GM18868 (cell line): ENCODE measurements around the gene PRR16.

Experiments used
- ATAC-seq: cut with Tn5 transposase; IDR thresholded peaks from one replicate; pipeline ENCODE4 v1.9.1; 2021; ENCODE audit warnings: mild to moderate bottlenecking, moderate library complexity; ENCODE audit not compliant: unreplicated experiment

Gene PRR16

DNA sequence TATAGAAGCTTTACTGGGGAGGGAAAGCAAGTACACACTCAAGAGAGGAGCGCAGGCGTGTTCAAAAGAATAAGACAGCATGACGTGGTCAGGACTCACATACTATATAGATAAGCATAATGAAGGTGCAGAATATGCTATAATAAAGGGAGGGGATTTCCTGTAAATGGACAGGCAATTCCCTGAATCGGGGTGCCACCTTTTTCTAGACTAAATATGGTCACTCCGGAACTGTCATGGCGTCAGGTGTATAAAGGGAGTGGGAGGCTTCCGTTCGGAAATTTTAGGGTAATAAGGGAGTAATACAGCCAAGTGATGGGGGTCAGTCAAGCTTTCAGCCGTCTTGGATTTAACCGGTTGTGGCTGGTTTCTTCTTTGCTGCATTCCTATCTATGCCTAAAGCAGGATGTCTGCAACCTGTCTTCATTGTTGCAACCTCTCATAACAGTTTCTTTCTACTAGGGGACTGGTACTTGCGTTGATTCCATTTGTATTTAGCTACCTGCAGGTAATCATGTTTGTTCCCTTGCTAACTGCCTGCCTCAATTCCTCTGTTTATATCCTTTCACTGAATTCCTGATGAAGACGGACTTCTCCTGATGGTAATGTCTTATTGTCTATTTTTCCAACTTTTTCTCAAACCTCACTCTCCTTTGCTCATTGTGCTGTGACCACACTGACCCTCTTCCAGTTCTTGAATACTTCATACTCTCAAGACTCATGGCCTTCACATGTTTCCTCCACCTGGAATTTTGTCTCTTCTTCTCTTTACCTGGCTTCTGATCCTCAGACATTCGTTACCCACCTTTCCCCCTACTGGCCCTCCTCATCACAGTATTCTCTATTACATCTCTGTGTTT is 48.9 kb downstream of the PRR16 start:
- ATAC-seq = no peak

DNA sequence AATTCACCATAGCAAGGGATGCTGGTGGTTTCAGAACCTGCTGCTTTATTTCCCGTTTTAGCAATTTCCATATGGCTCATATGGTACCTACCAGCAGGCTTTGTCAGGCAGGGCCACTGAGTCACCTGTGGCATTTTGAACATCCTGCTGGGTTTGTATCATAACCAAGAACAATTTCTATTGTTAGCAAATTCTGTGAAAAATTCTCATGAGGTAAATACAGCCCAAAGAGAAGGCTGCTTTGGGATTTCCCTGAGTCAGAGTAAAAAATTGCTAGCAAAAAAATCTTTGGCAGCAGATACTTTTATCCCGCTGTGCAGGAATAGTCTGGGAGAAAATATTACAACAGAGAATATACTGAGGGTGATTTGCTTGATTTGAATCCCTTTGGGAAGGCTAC is 52.7 kb downstream of the PRR16 start:
- no peak for ATAC-seq

DNA sequence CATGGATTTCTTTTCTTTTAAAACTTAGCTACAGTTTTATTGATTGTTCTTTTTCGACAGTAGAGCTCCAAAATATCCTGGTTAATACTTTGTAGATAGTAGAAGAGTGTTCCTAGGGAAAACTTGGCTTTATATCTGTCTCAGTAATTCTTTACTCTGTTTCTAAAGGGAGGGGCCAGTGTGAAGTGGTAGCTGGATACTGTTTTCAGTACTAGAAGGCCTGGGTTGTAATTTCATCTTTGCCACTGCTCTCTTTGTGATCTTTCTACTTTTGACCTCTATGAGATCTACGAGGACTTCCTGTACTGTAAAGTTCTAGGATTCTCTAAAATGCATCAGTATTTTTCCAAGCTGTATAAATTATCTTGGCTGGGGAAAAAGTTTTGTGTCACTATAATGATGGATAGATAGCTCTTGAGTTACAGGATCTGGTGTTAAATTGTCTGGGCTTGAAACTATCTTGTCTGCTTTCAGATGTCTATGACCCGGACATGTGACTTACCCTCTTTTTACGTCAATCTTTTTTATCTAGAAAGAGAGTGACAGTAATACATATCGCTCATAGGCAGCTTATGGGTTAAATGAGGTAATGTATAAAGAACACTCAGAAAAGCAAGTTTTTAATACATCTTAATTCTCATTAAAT is 53.6 kb downstream of the PRR16 start:
- ATAC-seq = no peak

DNA sequence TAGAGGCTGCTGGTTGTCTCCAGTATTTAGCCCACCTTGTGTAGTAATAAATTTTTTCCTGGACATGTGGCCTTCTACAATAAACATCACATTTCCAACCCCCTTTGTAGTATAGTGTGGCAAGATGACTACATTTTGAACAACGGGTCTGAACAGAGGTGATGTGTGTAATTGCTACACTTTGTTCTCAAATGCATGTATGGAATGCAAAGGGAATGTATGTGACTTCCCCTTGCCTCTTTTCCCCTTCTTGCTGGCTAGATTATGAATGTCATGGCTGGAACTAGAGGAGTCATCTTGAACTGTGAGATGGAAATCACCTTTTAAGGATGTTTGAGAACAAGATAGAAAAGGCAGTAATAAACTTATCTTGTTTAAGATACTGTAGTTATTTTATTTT is 54.5 kb downstream of the PRR16 start:
- ATAC-seq = no peak

DNA sequence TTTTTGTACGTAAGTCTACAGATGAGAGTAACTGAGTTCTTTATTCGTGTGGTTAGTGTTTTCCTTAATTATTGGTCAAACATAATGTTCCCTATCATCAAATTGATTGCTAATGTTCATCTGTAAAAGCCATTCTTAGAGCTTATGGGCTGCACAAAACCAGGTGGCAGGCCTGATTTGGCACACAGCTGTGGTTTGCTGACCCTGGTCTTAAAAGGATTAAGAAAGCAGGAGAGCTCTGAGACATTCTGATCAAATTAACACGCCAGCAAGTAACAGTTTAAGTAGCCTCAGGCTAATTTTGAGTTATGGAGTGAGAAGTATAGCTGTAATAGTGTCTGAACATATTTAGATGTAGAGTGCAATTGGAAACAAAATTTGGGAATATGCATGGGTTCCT is 63.2 kb downstream of the PRR16 start:
- ATAC-seq = no peak

DNA sequence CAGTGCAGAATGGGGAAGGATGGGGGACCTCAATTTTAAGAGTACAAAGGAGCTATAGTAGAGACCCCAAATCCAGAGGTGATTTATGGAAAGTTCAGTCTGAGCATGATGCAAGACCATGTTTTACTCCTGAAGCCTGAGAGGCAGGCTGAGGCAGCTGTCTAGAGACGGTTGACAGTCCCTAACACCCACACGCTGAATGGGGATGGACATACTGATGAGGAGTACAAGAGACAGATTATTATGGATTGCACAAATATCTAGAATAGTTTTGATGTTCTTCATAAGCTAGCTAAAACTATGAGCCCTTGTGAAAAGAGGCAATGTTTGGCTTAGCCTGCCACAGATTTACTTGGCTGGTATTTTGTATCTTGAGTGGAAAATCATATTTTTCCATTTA is 64.5 kb downstream of the PRR16 start:
- ATAC-seq = no peak

DNA sequence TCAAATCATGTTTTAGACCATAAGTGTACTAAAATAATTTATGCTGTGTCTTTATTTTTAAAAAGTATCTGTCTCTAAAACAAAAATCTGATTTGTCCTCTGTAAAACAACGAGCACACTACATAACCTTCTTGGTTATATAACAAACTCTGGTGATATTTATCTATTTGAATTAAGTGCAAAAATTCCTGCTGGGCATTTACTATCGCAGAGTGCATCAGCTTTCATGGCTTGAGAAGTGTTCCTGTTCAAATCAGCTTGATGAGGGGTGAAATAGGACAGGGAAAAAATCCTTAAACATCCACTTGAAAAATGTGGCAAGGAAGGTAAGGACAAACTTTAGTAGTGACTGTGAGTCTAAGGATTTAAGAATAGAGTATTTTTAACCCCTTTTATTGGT is 65.3 kb downstream of the PRR16 start:
- no peak for ATAC-seq

DNA sequence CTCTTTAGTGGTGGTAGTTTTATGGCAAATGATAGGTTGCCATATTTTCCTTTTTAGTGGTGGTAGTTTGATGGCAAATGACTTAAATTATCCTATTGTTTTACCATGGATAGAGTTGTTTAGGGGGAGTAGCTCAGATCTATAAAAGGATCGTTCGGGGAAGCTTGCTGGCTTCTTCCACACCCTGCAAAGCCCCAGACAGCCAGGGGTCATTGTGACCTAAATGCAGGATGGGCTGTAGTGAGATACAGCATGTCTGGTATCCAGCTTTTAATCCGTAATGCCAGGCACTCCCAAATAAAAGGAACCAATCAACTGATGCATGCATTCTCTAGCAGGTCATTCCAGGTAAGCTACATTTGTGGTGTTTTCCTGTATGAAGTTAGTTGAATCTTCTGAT is 67.1 kb downstream of the PRR16 start:
- no peak for ATAC-seq

DNA sequence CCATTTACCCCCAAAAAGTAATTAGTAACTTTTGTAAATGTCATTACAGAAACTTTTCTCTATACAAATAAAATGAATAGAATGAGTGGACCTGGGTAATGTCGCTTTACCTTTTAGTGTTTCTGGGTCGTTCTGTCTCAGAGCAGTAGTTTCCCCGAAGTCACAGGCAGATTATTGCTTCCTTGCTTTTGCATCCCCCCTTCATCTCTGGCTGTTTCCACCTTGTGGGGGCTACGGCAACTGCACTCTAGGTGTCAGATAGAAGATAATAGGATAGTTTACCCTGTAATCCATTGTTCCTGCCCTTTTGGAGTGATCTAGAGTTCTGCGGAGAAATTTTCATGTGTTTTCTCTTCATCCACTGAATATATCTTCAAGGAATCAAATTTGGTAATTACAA is 68.7 kb downstream of the PRR16 start:
- ATAC-seq = no peak

DNA sequence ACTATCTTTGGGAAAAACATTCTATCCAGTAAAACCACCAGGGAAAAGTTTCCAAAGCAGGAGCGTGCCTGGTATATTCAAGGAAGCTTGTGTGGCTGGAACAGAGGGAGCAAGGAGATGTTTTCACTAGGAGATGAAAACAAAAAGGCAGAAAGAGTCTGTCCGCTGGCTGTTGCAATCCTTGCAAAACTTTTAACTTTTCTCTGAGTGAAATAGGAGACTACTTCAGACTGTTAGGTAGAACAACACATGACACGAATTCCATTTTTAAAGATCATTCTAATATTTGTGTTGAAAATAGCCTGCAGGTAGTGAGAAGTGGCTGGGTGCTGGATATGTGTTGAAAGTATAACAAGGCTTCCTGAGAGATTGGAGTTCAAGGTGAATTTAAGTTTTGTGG is 69.5 kb downstream of the PRR16 start:
- ATAC-seq = no peak

DNA sequence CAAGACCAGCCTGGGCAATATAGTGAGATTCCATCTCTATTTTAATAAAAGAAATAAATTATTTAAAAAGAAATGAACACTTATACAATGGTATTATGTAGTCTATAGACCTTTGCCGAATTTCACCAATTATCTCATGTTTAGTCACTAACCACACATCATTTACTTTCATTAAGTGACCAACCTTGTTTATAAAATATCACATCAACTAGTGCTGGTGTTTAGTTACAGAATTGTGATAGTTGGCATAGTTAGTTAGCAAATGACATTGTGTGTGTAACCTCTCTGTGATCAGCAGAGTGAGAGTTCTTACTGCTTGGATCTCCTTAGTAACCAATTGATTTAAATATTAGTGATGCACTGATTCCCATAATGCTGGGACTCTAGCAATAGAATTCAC is 71.8 kb downstream of the PRR16 start:
- ATAC-seq = no peak

DNA sequence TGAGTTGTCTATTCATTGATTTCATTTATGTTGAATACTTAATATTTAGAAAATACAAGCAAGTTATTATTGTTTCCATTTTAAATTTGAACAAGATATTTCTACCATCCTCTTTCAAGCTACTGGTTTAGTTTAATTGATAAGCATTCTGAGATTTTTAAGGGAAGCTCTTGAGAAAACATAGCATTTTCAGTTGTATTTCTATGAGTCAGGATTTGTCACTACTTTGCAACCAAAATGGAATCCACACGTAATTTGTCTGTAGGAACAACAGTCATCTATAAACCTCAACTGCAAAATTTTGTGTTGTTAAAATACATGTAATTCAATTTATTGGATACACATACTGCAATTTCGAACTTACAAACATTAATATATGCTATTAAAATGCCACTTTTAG is 74.0 kb downstream of the PRR16 start:
- no peak for ATAC-seq

DNA sequence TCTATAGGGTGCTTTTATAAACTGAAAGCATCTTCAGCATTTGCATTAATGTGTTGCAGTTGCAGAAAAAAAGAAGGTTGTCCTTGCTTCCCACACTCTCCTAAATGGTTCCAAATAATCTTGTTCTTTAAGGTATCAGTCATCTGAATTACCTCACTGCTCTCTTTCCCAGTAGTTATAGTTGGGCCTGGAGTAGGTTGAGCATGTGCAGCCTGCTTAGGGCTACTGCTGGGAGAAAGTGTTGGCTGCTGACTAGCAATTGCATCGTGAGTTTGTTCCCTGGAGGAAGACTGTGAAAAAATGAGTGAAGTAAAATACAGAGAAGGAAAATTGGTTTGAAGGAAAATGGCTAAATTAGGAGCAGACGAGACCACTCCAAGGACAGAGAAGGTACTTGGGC is 74.5 kb downstream of the PRR16 start:
- ATAC-seq = no peak

DNA sequence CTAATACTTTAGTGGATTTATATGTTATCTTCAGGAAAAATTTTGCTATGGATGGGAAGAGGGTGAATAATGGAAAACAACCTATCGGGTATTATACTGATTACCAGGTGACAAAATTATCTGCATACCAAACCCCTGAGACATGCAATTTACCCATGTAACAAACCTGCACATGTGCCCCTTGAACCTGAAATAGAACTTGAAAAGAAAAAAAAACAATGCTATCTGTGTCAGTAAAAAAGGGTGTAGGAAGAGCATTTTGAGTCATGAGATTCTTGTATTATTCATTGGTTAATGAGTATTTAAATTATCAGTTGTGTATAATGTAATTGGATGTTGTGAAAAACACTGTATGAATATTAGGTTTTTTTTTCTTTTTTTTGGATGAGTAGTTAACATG is 75.4 kb downstream of the PRR16 start:
- ATAC-seq = no peak

DNA sequence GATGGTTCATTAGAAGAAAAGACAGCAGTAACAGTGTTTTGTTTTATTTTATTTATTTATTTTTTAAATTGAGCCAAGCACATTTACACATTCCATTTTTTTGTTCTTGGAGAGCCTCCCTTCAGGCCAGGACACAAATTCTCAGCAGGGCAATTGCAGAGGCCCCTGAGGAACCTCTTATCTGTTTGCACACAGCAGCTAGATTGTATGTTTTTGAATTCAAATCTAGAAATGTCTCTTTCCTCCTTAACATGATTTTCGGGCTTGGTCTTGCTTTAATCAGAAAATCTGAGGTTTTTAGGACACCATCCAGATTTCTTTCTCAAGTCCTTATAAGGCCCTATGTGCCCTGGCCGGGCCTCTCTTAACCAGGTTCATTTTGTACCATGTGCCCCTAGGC is 76.0 kb downstream of the PRR16 start:
- ATAC-seq = no peak

DNA sequence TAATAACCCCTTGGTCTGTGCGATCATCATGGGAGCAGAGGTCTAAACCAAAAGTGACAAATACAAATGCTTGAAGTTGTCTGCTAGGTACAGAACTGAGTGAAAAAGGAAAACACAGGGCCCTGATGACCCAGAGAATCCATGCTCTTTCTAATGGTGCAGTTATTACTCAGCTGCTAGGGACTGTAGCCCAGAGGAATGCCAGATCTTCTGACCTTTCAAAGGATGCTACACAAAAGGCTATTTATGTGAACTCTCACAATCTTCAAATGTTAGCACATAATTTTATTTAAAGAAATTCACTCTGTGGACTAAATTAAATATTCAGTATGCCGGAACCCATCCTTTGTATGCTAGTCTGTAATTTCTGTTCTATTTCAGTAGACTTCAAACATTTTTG is 79.9 kb downstream of the PRR16 start:
- ATAC-seq = no peak

DNA sequence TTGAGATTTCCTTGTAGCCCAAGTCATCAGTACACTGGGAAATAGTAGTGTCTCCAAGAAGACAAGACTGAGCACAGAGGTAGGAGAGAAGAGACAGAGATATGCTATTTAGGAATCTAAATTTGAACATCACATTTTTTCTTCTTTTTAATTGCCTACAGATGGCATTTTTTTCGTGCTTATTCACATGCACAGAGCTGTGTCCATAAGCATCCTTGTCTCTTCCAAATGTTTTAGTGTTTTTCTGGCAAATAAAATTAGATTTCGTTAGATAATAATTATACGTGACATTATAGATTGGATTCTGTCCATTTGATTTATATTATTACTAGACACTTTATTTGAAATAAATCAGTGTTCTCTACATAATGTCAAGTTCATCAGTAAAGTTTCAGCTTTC is 80.9 kb downstream of the PRR16 start:
- ATAC-seq = no peak

DNA sequence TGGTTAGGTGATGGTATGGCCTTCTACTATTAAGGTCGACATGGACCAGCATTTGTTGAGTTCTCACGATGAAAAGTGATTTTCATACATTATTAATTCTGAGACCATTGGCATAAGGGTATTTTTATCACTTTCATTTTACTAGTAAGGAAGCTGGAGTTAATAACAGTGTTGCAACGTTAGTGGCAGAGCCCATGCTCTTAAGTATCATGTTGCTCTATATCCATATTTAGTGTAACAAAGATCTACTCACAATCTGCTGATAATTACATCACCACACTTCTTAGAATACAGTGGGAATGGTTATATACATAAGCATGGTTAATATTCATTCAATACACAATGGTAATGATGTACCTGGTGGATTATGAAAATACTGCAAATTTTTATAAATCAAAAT is 81.9 kb downstream of the PRR16 start:
- no peak for ATAC-seq

DNA sequence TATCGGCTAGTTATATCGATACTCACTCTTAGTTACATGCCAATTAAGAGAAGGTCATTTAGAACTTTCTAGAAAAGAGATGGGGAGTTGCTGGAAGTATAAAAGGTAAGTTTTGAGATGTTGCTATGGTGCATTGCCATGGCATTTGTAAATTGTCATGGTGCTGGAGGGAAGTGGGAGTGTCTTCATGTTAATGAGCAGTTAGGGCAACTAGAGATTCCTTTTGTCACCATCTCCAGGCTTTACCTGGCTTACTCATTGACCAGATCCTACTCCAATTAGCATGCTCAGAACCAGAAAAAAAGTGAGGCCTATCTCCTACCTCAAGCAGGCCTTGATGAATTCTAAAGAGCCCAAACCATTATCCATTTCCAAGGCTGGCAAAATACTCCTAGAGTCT is 82.8 kb downstream of the PRR16 start:
- ATAC-seq = no peak

DNA sequence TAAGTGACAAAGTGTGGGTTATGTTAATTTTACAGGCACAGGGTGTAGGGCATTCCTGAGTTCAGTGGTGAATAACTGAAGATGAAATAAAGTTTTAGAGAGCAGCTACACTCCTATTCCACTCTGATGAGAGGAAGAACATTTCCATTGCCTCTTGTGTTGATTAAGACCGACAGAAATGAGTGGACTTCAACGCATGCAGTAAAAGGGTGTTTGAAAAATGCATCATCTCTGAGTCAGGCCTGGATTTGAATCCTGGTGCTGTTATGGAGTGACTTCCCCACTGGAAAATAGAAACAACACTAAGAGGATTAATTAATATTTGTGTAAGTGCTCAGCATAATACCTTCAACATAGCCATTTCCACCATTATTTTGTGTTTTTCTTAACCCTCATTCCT is 86.3 kb downstream of the PRR16 start:
- ATAC-seq = no peak

DNA sequence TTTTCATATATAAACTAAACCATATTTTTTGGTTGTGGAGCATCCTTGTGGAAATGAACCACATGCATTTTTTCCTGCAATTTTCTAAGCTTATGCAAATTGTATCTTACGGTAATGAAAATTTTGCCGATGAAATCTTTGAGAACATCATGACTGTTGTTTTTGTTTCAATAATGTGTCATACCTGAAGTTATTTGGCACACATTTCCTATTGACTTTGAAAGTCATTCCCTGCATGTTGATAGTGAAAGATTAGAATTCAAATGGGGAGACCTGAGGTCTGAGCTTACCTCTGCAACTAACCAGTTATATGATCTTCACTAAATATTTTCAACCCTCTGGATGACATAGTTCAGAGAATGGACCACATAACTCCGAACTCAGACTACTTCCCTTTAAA is 88.5 kb downstream of the PRR16 start:
- ATAC-seq = no peak

DNA sequence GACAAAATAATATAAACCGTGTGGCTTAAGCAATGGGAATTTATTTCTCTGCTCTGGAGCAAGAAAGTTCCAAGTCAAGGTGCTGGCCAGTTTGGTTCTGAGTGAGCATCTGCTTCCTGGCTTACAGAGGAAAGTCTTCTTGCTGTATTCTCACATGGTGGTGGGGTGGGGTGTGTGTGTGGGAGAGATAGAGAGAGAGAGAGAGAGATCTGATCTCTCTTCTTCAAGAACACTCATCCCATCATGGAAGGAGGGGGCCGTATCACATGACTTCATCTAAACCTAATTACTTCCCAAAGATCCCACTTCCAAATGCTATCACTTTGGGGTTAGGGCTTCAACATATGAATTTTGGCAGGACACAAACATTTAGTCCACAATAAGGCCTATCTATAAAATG is 91.2 kb downstream of the PRR16 start:
- no peak for ATAC-seq

DNA sequence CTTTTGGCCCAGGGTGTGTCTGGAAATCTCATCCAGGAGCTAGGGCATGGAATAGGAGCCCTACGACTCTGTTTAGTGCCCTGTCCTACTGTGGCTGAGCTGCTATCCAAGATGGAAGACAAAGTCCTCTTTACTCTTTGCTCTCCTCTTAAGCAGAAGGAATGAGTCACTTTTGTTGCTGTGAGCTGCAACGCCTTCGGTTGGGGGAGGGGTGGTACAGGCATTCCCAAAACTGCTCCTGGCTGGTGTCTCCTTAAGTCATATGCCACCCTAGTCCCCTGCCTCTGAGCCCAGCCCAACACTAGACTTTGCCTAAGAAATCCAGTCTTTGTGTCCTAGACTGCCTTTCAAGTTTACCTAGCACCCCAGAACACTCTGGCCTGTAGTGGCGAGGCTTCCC is 99.9 kb downstream of the PRR16 start:
- no peak for ATAC-seq
